Ishikawa (cell line): Measurements from ENCODE around the gene ACACB.

ENCODE experiments used
- CEBPB ChIP-seq: IDR thresholded peaks from 2 replicates; pipeline ENCODE4 v1.6.1; 2012
- CREB1 ChIP-seq: IDR thresholded peaks from 2 replicates; pipeline ENCODE4 v1.6.1; 2012; ENCODE audit warnings: low read depth
- EGR1 ChIP-seq: IDR thresholded peaks from 2 replicates; pipeline ENCODE4 v1.6.1; 2012
- EP300 ChIP-seq: IDR thresholded peaks from 2 replicates; pipeline ENCODE4 v1.6.1; 2012; ENCODE audit warnings: borderline replicate concordance
- FOXM1 ChIP-seq: IDR thresholded peaks from 2 replicates; pipeline ENCODE4 v1.6.1; 2012; ENCODE audit warnings: low read depth, borderline replicate concordance
- MAX ChIP-seq: IDR thresholded peaks from 2 replicates; pipeline ENCODE4 v1.6.1; 2012
- NFIC ChIP-seq: IDR thresholded peaks from 2 replicates; pipeline ENCODE4 v1.6.1; 2012
- RAD21 ChIP-seq: IDR thresholded peaks from 2 replicates; pipeline ENCODE4 v1.6.1; 2012; ENCODE audit warnings: low read depth
- REST ChIP-seq: IDR thresholded peaks from 2 replicates; pipeline ENCODE4 v1.6.1; 2012; ENCODE audit warnings: low read depth, mild to moderate bottlenecking
- TAF1 ChIP-seq: IDR thresholded peaks from 2 replicates; pipeline ENCODE4 v1.6.1; 2012; ENCODE audit warnings: low read depth, mild to moderate bottlenecking
- TCF12 ChIP-seq: IDR thresholded peaks from 2 replicates; pipeline ENCODE4 v1.6.1; 2012; ENCODE audit warnings: low read depth
- TEAD4 ChIP-seq: IDR thresholded peaks from 2 replicates; pipeline ENCODE4 v1.6.1; 2012
- YY1 ChIP-seq: IDR thresholded peaks from 2 replicates; pipeline ENCODE4 v1.6.1; 2012; ENCODE audit warnings: low read depth
- ZBTB7A ChIP-seq: IDR thresholded peaks from 2 replicates; pipeline ENCODE4 v1.6.1; 2012; ENCODE audit warnings: low read depth
- TF ChIP-seq, protein P1 (sequence below): IDR thresholded peaks from 2 replicates; pipeline ENCODE4 v1.6.1; 2012

ACACB gene

GRCh38 chr12:109140560-109140959 is 24.2 kb downstream of the ACACB start:
- TF ChIP-seq EP300: no peak
- no peak for TF ChIP-seq TAF1
- TF ChIP-seq MAX: no peak
- TF ChIP-seq TEAD4: no peak
- TF ChIP-seq, protein P1, sequence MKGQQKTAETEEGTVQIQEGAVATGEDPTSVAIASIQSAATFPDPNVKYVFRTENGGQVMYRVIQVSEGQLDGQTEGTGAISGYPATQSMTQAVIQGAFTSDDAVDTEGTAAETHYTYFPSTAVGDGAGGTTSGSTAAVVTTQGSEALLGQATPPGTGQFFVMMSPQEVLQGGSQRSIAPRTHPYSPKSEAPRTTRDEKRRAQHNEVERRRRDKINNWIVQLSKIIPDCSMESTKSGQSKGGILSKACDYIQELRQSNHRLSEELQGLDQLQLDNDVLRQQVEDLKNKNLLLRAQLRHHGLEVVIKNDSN: no peak
- no peak for TF ChIP-seq REST
- no peak for TF ChIP-seq NFIC
- TF ChIP-seq YY1: no peak
- no peak for TF ChIP-seq CREB1
- TF ChIP-seq TCF12: no peak
- TF ChIP-seq ZBTB7A: no peak
- TF ChIP-seq RAD21: no peak
- TF ChIP-seq EGR1: no peak
- no peak for TF ChIP-seq FOXM1
- no peak for TF ChIP-seq CEBPB

- TF ChIP-seq YY1: no peak
- TF ChIP-seq RAD21: no peak
- no peak for TF ChIP-seq EGR1
- TF ChIP-seq REST: no peak
- TF ChIP-seq ZBTB7A: no peak
- no peak for TF ChIP-seq TEAD4
- no peak for TF ChIP-seq FOXM1
- no peak for TF ChIP-seq CREB1
- TF ChIP-seq MAX: no peak
- TF ChIP-seq TAF1: no peak
- TF ChIP-seq CEBPB: no peak
- TF ChIP-seq, protein P1: no peak
- no peak for TF ChIP-seq TCF12
- TF ChIP-seq NFIC: no peak
- no peak for TF ChIP-seq EP300
Observed at GRCh38 chr12:109144224-109144623, 27.8 kb downstream of the ACACB start.

DNA sequence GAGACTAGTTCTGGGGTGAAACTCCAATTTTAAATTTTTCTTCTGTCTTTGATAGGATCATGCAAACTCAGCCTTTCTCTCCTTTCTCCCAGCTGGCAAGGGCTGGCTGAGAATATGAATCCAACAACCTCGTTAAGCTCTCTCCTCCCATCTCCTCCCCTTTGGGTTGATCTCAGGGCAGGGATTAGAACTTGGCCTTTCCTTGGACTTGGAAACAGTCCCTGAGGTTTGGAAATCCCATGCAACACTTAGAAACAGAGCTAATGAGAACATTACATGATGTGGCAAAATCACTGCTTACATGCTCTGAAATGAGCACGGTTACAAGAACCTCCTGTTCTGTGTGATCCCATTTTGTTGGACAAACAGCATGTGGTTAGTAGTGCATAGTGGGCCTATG is 31.6 kb downstream of the ACACB start:
- TF ChIP-seq CREB1: no peak
- TF ChIP-seq ZBTB7A: no peak
- TF ChIP-seq NFIC: no peak
- TF ChIP-seq EGR1: no peak
- TF ChIP-seq TCF12: no peak
- TF ChIP-seq REST: no peak
- TF ChIP-seq, protein P1: no peak
- no peak for TF ChIP-seq YY1
- TF ChIP-seq MAX: no peak
- no peak for TF ChIP-seq CEBPB

DNA sequence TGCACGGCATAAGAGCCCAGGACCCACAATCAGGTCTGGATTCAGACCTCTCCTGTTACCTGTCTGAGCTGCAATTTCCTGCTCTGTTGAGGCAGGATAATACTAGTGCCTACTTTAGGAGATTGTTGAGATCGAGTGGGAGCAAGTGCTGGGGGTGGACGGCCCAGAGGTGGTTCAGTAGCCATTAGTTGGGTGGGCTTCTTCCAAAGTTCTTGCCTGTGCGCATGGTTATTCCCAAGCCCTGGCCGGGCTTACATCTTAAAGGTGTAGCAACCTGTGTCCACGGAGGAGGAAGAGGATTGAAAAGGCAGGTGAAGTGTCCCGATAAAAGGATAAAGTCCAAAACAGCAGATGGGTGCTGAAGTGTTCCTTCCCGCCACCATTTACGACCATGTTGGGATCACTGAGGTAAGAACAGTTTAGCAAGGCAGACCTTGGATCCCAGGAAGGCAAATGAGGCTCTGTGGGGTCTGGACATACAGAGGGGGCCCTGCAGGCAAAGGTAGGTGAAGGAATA is 33.8 kb downstream of the ACACB start:
- no peak for TF ChIP-seq EP300
- no peak for TF ChIP-seq YY1
- TF ChIP-seq REST: no peak
- TF ChIP-seq EGR1: no peak
- no peak for TF ChIP-seq NFIC
- no peak for TF ChIP-seq FOXM1
- TF ChIP-seq TEAD4: no peak
- TF ChIP-seq ZBTB7A: no peak
- no peak for TF ChIP-seq TAF1
- no peak for TF ChIP-seq CREB1
- TF ChIP-seq MAX: no peak
- TF ChIP-seq TCF12: no peak
- TF ChIP-seq, protein P1: no peak
- no peak for TF ChIP-seq RAD21
- TF ChIP-seq CEBPB: no peak
